A549 treated with RU486 at 1 μM for 4 hours (cell line): ENCODE measurements around the gene TLE6. TPM values are rescaled to one million over a fixed set of nuclear protein-coding genes. Genes with fewer than 3 reads are reported as not detected.

Experiments used
- total RNA-seq: library from RNA; stranded (reverse); fragments of 200-300 nt; extraction: Qiagen RNA extraction; gene quantifications from 5 replicates; pipeline ENCODE4 v1.2.3, GENCODE V29; 2022; ENCODE audit warnings: low read depth

The TLE6 gene
- total RNA-seq: 3.1 to 6.1 TPM (median 5.5 TPM) in 5 replicates

GRCh38 chr19:2977001-2977745 is at the start of gene TLE6:
TSS of gene TLE6 (plus strand) at chr19:2977564. CDS start at chr19:2978234, 670 bp downstream.

GRCh38 chr19:2944775-2945574 is 32.4 kb upstream of the TLE6 start, which contains the start of gene ZNF77:
TSS of gene ZNF77 (minus strand) at chr19:2944971. CDS start at chr19:2944840, 131 bp downstream.

GRCh38 chr19:3029065-3029923 is 51.9 kb downstream of the TLE6 start, which contains the start of gene TLE2:
TSS of gene TLE2 (minus strand) at chr19:3029280. CDS start at chr19:3028904, 376 bp downstream.

Other genes starting within 250 kb of the TLE6 start
- gene SLC39A3, start 237.5 kb upstream of the TLE6 start, total RNA-seq: 24.4 to 30.3 TPM (median 29.6 TPM) in 5 replicates
- gene SGTA, start 194.3 kb upstream of the TLE6 start, total RNA-seq: 57.9 to 80.1 TPM (median 74.5 TPM) in 5 replicates
- gene THOP1, start 192.1 kb upstream of the TLE6 start, total RNA-seq: 75.6 to 106 TPM (median 98.3 TPM) in 5 replicates
- 1.0 to 1.3 TPM (median 1.2 TPM) in 5 replicates for gene ZNF554, start 157.7 kb upstream of the TLE6 start, total RNA-seq
- gene ZNF555, start 136.1 kb upstream of the TLE6 start, total RNA-seq: 2.2 to 3.0 TPM (median 2.8 TPM) in 5 replicates
- 0.02 to 0.11 TPM (median 0.05 TPM) in 3 of 5 replicates, not detected in the others for gene ZNF556, start 110.2 kb upstream of the TLE6 start, total RNA-seq
- gene ZNF57, start 76.6 kb upstream of the TLE6 start, total RNA-seq: 1.9 to 2.9 TPM (median 2.3 TPM) in 5 replicates
- 1.7 to 2.5 TPM (median 2.0 TPM) in 5 replicates for gene ZNF77, start 32.6 kb upstream of the TLE6 start, total RNA-seq
- gene TLE2, start 51.7 kb downstream of the TLE6 start, total RNA-seq: 1.7 to 3.1 TPM (median 3.0 TPM) in 5 replicates
- gene TLE5, start 84.9 kb downstream of the TLE6 start, total RNA-seq: 163 to 261 TPM (median 235 TPM) in 5 replicates
- gene GNA11, start 116.8 kb downstream of the TLE6 start, total RNA-seq: 27.9 to 34.7 TPM (median 32.5 TPM) in 5 replicates
- gene GNA15, start 158.5 kb downstream of the TLE6 start, total RNA-seq: 0.16 to 0.19 TPM (median 0.16 TPM) in 3 of 5 replicates, not detected in the others
- gene S1PR4, start 201.2 kb downstream of the TLE6 start, total RNA-seq: 0.15 to 0.56 TPM (median 0.29 TPM) in 3 of 5 replicates, not detected in the others
- 66.3 to 88.6 TPM (median 84.2 TPM) in 5 replicates for gene NCLN, start 208.4 kb downstream of the TLE6 start, total RNA-seq
- gene CELF5, start 247.1 kb downstream of the TLE6 start, total RNA-seq: 0.30 to 0.57 TPM (median 0.44 TPM) in 5 replicates